HG03139 (cell line): ENCODE results near the gene ENTREP1.
A peak's percentile ranks its signal among the peaks of the same experiment; 100 is the strongest.

Experiments
- ATAC-seq: cut with Tn5 transposase; IDR thresholded peaks from one replicate; pipeline ENCODE4 v1.9.1; 2021; ENCODE audit not compliant: unreplicated experiment

The ENTREP1 gene

DNA sequence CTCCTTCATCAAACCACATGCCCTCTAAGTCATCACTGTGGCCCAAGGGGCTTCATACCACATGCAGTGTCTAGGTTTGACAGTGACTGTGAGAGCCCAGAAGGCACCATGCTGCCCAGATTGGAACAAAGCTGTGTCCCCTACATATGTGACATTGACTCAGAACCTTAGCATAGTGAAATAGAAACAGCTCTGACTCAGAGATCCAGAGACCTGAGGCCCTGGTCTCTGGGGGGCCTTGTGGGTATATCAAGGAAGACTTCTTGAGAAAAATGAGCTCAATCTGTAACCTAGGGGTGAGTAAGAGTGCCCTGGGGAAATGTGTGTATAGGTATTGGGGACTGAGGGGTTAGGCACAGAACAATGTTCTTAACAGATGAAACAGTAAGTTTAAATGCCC lies 7.1 kb upstream of the ENTREP1 start:
- ATAC-seq, result peak; percentile 85

DNA sequence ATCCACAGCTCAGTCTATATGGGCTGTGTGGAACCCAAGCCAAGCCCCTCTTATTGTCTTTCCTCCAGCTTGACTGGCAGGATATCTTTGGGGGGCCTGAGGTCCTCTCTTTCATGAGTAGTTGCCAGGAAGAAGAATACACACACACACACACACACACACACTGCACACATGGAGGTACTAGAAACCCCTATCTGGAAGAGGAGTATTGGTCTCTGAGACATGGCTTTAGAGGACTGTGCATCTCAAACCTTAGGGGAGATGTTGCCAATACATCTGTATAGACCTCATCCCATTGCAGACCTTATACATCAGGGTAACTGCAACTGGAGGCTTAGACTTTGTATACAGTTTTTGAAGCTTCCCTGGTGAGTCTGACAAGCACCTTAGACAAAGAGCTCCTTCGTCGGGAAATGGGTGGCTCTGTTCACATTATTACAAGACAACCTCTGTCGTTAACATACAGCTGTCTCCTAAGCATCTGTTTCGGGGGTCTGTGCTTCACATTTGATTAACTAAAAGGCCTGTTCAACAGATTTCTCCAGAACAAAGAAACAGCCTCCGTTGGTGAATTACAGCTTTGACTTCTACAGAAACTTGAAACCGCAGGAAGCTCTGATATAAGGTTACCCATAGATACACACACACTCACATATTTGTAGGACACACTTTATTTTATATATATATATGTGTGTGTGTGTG lies 5.5 kb upstream of the ENTREP1 start:
- no peak for ATAC-seq

DNA sequence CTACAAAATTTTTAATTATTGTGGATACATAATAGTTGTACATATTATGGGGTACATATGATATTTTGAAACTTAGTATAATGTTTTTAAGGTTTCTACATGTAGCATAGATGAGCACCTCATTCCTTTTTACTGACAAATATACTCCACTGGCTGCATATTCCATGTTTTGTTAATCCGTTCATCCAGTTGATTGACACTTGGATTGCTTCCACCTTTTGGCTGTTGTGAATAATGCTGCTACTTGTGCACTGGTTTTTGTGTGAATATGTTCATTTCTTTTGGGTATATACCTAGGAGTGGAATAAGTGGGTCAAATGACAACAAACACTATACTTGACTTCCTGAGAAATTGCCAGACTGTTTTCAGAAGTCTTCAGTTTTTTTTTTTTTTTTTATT lies 2.8 kb upstream of the ENTREP1 start:
- no peak for ATAC-seq

- ATAC-seq, result no peak
These were observed 1.2 kb upstream of the ENTREP1 start for GRCh38 chr9:69323861-69324260.

DNA sequence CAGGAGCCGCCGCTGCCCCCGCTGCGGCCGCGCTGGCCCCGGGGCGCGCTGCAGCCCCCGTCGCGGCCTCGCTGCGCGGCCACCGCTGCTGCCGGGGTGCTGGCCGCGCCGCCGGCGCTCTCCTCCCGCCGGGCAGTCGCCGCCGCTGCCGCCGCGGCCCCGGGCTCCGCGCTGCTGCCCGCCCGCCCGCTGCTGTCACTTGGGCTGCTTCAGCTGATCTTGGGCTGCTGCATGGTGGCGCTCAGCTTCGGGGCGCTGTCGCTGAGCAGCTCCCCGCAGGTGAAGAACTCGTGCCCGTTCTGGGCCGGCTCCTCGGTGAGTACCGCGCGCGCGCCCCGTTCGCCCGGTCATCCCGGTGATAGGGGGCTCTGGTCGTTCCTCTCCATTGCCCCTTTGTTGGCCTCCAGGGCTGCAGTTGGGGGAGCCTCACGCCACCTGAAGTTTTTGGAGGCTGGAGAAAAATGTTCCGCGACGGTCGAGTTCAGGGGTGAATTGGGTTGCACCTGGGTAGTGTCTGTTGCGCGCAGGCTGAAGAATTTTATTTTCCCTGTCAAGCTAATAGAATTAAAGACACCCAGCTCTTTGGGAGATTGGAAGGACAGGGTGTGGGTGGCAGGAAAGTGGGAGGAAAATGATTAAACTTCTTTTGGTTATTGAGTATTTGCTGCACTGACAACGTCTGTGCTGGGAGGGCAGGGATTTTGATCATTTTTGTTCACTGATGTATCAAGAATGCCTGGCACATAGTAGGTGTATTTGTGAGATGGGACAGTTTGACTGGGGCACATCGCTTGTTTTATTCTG lies 596 bp downstream of the ENTREP1 start:
- no peak for ATAC-seq

DNA sequence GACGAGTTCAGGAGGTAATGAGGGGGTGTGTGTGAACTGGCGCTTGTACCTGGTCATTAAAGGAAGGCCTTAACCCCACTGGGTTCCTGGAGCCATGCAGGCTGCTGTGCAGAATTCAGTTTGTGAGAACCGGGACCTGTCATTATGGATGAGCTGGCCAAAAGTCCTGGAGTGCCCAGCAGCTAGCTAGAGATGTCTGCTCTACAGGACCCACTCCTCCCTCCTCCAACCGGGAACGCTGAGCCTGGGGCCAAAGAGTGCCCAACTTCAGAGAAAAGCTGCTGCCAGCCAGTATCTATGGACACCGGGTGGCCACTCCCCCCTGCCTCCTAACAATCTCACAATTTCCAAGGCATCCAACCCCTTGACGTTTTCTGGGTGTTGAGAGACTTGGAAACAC lies 1.2 kb downstream of the ENTREP1 start:
- no peak for ATAC-seq

DNA sequence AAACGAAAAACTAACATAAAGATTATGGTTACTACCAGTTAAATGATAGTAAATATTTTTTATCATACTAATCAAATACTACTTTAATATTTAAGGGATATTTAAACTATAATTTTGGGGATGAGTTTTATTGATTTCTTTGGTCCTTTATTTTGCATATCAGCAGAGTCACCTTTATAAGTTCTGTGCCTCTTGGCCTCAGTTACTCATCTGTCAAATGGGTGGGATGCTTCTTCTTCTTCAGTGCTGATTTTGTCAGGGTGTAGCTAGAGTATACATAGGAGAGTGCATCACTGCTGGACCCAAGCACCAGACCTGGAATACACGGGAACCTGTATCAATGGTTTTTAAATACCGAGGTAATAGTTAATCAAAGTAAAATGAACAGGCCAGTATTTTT lies 5.6 kb downstream of the ENTREP1 start:
- no peak for ATAC-seq

DNA sequence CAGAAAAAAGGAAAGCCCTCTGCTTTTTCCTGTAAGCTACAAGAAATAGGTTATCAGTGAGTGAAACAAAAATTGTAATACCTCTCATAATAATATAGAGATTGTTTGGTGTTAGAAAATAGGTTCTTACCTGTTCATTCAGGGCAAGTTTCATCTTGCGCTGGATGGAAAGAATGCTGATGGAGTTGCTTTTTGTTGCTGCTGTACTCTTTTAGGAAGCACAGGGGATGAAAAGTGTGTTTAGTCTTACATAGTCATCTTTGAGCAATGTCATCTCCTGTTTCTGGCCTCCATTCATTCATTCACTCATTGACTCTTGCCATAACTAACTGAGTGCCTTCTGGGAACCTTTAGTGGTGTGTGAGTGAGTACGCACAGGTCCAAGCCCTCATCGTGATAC lies 6.4 kb downstream of the ENTREP1 start:
- no peak for ATAC-seq

GRCh38 chr9:69332067-69332685 lies 7.2 kb downstream of the ENTREP1 start:
- no peak for ATAC-seq

DNA sequence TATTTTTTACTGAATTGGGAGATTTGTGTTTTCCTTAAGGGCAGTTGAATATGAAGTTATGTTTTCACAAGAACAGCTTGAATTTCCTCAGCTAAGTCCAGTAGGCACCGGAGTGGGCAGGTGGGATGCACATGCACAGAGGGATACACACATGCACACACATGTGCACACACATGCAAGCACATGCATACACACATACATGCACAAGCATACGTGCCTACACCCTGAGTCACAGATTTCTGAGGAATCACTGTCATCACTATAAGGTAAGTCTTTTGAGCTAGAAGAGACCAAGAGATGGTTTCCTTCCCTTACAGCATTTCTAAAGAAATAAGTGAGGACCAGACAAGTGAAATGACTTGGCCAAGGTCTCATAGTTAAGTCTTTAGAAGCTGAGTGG lies 8.7 kb downstream of the ENTREP1 start:
- no peak for ATAC-seq

DNA sequence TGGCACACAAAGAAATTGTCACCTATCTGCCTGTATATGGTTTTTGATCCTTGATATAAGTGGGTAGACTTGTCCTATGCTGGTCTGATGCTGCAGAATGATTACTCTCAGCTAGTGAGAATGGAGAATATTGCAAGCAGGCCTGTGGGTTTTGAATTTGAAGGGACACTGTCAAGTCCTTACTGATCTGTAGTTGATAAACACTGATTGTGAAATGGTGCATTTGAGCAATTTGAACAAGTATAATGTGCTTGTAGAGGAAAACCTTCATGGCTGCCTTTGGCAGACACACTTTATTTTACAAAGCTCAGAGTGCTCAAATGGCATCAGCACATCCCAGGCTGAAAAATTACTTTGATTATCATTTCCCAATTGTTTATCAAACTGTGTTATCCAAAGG lies 9.3 kb downstream of the ENTREP1 start:
- no peak for ATAC-seq

DNA sequence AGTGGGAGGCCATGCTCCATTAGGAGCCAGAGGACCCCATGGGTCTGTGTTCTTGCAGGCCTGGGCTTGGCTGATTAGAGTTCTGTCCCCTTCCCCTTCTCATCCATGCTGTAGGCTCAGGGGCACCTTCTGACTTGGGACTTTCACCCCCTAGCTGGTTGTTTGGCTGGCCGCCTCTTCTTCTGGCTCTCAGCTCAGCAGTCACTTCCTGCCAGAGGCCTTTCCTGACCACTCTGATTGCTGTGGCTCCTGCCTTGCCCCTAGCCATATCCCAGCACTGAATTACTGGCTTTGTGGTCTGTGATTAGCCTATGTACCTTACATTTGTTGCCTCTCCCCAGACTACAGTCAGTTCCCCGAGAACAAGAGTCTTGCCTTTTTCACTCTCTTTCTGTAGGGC lies 14.6 kb downstream of the ENTREP1 start:
- no peak for ATAC-seq

GRCh38 chr9:69340631-69341030 lies 15.6 kb downstream of the ENTREP1 start:
- no peak for ATAC-seq

DNA sequence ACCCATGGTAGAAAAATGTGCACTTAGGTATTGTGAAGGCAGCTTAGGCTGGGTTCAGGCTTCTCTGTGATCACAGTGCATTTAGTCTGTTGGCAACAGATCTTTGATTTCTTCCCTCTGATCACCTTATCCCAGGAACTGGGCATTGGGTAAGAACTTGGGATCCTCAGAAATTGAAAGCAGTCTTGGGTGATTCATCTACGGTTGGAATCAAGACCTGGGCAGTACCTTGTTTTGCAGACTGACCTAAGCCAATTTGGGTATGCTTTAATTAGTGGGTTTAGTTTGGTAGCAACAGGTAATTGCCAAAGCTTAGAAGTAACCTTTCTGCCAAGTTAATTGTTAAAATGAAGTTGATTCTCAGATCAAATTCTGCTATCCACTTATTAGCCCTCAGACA lies 17.8 kb downstream of the ENTREP1 start:
- no peak for ATAC-seq

- ATAC-seq, result no peak
These were observed 19.4 kb downstream of the ENTREP1 start for GRCh38 chr9:69344459-69344858.

- ATAC-seq, result no peak
These were observed 21.8 kb downstream of the ENTREP1 start for GRCh38 chr9:69346596-69347390.

DNA sequence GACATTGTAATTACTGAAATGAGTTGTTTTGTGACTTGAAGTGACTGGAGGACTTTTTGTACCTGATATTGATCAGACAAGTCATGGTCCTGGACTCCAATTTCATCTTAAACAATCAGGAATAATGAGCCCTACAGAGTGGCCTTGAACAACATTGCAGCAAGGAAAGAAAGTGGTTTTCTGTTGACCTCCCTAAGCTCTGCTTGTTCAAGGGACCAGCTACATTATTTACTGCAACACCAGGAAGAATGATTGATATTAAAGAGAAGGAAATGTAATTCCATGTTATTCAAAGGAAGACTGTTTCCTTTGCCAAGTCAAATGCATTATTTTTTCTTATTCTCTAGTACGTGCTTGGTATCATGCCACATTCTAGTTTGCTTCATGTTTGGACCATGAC lies 22.6 kb downstream of the ENTREP1 start:
- ATAC-seq, result no peak

DNA sequence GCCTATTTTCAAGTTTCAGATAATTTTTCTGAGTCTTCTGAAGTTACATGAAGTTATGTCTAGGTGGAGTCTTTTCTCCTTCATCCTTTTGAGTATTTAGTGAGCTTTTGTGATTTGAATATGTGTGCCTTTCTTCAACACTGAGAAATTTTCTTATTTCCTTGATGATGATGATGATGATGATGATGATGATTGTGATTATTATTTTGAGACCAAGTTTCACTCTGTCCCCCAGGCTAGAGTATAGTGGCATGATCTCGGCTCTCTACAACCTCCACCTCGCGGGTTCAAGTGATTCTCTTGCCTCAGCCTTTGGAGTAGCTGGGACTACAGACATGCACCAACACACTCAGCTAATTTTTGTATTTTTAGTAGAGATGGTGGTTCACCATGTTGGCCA lies 26.2 kb downstream of the ENTREP1 start:
- ATAC-seq, result no peak

DNA sequence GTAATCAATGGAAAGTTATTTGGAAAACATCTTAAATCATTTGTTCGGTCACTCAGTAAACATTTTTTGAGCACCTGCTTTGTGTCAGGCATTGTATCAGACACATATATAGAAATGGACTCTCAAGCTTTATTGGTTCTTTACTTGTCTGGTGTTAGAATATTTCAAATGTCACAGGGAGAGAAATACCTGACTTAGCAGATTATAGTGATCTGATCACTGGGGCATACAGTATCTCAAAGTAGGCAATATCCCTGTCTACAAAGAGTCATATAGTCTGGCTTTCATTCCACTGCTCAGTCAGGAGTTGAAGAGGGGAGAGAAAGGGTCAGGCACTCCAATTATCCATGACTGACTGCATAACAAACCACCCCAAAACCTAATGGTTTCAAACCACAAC lies 30.2 kb downstream of the ENTREP1 start:
- ATAC-seq, result no peak

DNA sequence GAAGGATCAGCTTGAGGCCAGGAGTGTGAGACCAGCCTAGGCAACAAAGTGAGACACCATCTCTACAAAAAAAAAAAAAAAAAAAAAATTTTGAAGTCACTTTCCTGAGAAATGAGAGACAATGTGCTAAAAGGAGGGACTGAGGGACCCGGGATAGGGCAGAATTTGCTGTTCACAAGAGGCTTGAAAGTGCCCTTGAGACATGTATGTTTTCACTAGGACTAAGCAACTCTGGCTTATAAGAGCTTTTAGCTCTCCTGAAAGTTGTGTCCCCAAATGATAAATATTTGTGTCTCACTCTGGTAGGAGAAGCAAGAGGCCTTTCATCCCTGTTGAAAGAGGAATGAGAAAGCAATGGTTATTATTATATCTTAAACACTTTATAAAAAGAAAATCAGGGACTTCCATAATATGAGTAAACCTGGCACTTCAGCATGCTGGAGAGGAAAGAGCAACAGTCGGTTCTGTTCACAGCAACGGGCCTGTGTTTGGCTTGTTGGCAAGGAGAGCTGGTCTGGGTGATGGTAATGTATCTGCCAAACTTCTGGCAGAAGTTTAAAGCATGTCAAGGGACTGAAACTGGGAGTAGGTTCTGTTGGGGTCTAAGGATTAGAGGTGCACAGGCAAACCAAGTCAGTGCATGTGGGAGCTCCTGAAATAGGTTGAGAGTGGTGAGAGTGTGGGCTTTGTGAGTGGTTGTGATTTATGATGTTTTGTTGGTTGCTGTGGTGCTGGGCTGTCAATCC lies 32.2 kb downstream of the ENTREP1 start:
- no peak for ATAC-seq

DNA sequence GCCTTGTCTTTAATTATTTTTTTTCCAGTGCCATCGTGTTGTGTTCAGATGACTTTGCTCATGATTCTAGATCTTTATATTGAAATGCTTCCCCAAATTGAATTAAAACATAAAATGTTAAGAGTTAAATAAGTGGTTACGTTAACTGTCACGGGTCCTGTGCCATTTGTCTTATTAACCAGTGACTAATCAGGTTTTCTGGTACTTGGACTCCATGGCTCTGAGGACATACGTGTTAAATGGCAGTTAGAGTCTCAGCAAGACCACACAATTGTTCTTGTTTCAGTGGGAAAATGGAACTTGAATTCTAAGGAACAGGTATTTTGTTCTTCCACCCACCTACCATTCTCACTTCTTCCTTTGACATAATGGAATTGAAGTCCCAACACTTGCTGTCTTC lies 32.8 kb downstream of the ENTREP1 start:
- no peak for ATAC-seq
